ENCODE data around the gene SIN3A.

GRCh38 chr15:75357976-75358673 is 93.4 kb downstream of the SIN3A start:
- TF ChIP-seq CTCF (conservative IDR thresholded peaks at IDR 0.05) = no peak
- no peak for TF ChIP-seq EZH2 (IDR thresholded peaks at IDR 0.05; ENCODE audit: low read depth)

Data from PC-9 (cell line).